NOMO-1 (cell line): ENCODE results near the gene FKBP9.
"Not testable (repeated sequence)": the region's sequence is repeated elsewhere in the genome, so short reads cannot be mapped to it uniquely, and the experiment has no call there.

ENCODE experiments used
- DNase-seq, 2 experiments: peaks; one replicate each; lab custom pipeline; 2025; ENCODE audit not compliant: unreplicated experiment in 2 of 2; lab: John Stamatoyannopoulos, UW

Gene FKBP9

GRCh38 chr7:33004104-33004616, 46.9 kb downstream of the FKBP9 start:
- DNase-seq, result not testable (repeated sequence)

DNA sequence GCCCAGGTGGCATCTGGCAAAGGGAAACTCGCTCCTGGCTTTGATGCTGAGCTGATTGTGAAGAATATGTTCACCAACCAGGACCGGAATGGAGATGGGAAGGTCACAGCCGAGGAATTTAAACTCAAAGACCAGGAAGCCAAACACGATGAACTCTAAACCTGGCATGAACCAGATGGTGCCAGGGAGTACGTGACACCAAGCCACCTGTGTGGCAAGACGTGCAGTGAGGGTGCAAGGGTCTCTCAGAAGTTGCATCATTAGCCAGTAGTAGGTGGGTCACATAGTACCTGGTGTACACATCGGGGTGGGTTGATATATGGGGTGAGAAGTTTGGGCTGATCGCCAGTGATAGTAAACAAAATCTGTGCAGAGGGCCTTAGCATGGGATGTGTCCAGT, 48.0 kb downstream of the FKBP9 start:
- DNase-seq, result not testable (repeated sequence)

- not testable (repeated sequence) for DNase-seq
These were observed 48.5 kb downstream of the FKBP9 start for GRCh38 chr7:33005690-33006089.

GRCh38 chr7:33009734-33010133, 52.5 kb downstream of the FKBP9 start:
- DNase-seq, result no peak

- DNase-seq, result no peak
These were observed 55.1 kb downstream of the FKBP9 start for GRCh38 chr7:33012364-33012763.

- DNase-seq, result no peak
These were observed 67.0 kb downstream of the FKBP9 start for GRCh38 chr7:33024189-33024757.

- DNase-seq, result no peak
These were observed 78.5 kb downstream of the FKBP9 start for GRCh38 chr7:33035776-33036175.

DNA sequence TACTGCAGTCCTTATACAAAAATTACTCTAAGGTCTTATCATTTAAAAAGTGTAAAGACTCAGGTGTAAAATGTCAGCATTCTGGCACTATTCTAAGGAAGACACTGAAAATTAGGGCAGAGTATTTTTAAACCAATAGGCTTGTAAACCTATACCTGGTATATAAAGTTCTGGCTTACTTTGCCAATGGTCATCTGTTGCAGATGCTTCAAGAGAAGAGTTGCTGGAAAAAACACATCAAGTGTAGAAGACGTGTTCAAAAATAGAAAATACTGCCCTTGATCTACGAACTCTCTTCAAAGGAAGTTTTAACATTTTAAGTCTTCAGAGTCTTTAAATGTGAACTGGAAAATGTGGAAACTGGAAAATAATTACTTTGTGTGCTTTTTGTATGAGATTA, 81.4 kb downstream of the FKBP9 start:
- DNase-seq, result no peak

DNA sequence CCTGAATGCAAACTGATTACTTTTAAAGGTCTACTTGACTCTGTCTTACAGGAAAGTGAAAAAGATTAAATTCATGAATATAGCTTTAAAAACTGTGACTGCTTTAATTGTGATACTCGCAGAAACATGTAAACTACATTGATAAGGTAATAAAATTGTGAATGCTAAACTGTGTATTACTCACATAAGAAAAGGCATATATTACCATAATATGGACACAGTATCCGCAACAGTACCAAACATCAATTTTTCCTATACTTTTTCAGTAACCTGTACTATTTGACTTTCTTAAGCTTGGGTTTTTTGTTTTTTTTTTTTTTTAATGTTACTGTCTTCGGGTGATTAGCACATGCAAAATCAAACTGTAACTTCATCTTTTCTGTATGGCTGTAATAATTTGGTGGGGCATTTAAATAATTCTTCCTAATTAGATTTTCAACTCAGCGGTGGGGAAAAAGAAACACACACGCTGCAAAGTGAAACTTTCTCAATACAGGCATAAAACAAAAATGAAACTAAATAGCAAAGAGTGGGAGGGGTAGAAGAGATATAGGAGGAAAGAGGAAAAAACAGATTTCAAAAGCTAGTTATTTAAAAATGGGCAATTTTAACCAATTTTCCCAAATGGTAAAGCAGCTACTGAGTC, 82.1 kb downstream of the FKBP9 start:
- peak; percentile 34 to 57 for DNase-seq

DNA sequence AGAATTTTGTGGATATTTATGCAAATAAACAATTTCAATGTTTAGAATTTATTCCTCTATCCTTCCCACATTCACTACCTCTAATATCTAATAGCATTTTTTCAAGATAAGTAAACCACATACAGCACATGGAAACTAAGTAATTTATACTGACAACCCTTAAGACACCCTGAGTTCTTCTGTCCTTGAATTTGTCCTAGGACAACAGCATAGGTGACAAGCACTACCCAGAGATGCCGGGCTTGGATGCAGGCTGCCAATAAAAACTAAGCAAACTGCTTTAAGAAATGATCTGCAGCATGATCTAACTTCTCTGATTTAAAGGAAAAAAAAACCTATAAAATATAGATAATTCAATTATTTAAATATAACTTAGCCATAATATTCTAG, 82.7 kb downstream of the FKBP9 start:
- DNase-seq, result no peak

DNA sequence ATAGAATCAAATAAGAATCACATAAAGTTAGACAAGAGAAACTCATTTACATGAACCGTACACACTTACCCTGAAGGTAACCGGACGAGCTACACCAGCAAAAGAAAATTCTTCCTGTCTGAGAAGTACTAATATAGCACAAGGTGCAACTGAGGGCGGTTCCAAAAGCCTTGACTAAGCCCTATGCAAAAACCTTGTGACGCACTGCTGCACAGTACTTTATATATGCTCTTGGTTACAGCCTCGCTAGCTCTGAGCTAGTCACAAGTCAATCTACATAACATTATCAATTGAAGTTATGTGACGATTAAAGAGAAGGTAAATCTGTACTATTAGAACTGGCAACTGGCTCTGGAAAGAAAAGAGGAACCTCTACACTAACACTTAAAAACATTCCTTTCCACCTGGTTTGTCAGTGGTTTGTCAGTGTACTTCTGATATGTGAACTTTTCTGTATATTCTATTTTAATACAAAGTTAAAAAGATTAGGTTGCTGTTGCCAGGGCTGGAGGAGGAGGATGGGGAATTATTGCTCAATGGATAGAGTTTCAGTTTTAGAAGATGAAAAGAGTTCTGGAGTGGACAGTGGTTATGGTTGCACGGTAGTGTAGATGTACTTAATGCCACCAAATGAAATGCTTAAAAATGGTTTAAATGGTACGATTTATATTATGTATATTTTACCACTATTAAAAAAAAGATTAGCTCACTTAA, 83.7 kb downstream of the FKBP9 start:
- peak in 1 of 2 experiments; percentile 41 for DNase-seq

GRCh38 chr7:33041631-33042428, 84.6 kb downstream of the FKBP9 start:
- DNase-seq, result no peak

GRCh38 chr7:33043501-33044400, 86.5 kb downstream of the FKBP9 start:
- no peak for DNase-seq

- DNase-seq, result no peak
These were observed 87.1 kb downstream of the FKBP9 start for GRCh38 chr7:33044401-33044718.

GRCh38 chr7:33044986-33045385, 87.7 kb downstream of the FKBP9 start:
- no peak for DNase-seq

DNA sequence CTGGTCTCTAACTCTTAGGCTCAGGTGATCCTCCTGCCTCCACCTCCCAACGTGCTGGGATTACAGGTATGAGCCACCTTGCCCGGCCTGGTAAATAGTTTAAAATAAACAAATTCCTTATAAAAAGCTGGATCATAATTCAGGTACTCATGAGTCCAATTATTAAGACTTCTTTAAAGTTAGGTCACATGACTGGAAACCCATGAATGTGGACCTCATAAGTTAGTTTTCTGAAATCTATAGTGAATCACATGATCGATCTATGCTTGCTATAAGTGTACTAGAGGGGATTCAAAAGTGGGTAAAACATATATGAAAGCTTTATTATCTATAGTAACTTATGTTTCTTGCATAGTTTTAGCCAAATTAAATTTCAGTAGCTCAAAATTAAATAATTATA, 91.0 kb downstream of the FKBP9 start:
- DNase-seq, result no peak

- no peak for DNase-seq
These were observed 91.5 kb downstream of the FKBP9 start for GRCh38 chr7:33048704-33049103.

DNA sequence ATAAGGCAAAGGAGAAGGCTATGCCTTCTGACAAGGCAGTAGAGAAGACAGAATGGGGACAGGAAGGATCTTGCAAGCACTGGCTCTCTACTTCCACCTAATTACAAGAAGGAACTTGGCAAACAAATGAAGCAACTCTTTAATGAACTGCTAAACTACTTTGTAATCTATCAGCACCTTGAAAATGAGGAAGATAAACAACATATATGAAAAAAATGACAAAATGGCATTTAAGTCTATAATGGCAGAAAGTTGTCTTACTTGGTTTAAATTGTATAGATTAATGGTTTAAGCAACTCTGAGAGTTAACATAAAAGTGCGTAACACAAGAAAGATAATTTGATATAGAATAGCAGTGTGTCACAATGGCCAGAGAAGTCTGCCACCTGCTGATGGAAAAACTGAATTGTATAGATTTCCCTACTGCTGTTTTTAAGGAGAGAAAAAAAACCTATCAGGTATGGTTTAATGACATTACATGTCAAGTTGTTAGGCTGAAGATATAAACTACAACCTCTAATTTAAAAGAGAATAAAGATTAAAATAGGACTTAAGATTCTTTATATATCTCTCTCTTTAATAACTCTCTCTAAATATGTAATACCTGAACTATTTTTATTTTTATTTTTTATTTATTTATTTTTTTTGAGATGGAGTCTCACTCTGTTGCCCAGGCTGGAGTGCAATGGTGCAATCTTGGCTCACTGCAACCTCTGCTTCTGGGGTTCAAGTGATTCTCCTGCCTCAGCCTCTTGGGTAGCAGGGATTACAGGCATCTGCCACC, 93.5 kb downstream of the FKBP9 start:
- DNase-seq, result peak; percentile 76 to 93

- DNase-seq, result no peak
These were observed 96.5 kb downstream of the FKBP9 start for GRCh38 chr7:33053721-33054120.
